ENCODE data around the gene DIAPH1. TPM values are rescaled to one million over a fixed set of nuclear protein-coding genes. Genes with fewer than 3 reads are reported as not detected.
A peak's percentile ranks its signal among the peaks of the same experiment; 100 is the strongest.

Gene DIAPH1
- total RNA-seq, 4 donors from 2014 or later = 35.2 to 62.3 (median 53.4) TPM

GRCh38 chr5:141484641-141485311, 134.0 kb downstream of the DIAPH1 start, which contains the start of gene PCDHGC4:
Gene PCDHGC4, plus strand, starts transcription at chr5:141485030. Its CDS starts 144 bp downstream, at chr5:141485174.
- peaks cover 0 to 19% of the 10 kb centered on the region in 2 donors for H3K36me3 ChIP-seq
- TF ChIP-seq POLR2AphosphoS5 (IDR thresholded peaks at IDR 0.05) (no peak), POLR2A (IDR thresholded peaks at IDR 0.05) (no peak), EP300 (IDR thresholded peaks at IDR 0.05) (no peak)
- TF ChIP-seq, protein P1, sequence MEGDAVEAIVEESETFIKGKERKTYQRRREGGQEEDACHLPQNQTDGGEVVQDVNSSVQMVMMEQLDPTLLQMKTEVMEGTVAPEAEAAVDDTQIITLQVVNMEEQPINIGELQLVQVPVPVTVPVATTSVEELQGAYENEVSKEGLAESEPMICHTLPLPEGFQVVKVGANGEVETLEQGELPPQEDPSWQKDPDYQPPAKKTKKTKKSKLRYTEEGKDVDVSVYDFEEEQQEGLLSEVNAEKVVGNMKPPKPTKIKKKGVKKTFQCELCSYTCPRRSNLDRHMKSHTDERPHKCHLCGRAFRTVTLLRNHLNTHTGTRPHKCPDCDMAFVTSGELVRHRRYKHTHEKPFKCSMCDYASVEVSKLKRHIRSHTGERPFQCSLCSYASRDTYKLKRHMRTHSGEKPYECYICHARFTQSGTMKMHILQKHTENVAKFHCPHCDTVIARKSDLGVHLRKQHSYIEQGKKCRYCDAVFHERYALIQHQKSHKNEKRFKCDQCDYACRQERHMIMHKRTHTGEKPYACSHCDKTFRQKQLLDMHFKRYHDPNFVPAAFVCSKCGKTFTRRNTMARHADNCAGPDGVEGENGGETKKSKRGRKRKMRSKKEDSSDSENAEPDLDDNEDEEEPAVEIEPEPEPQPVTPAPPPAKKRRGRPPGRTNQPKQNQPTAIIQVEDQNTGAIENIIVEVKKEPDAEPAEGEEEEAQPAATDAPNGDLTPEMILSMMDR (IDR thresholded peaks at IDR 0.05) = no peak
- H3K9me3 ChIP-seq = no peaks in the 10 kb centered on the region
- H3K4me3 ChIP-seq = peak within 1 kb of the TSS; percentile 6 to 51
- peak within 1 kb of the TSS in 2 of 4 donors; percentile 14 to 52 for H3K27ac ChIP-seq
- peak; percentile 42 for ATAC-seq
- H3K4me1 ChIP-seq = peaks cover 0 to 88% (median 7%) of the 10 kb centered on the region in 3 donors
- no peaks in the 10 kb centered on the region for H3K27me3 ChIP-seq
- 2 to 10% methylated on average over 9 to 13 of the region's 39 CpGs for WGBS, 2 donors (ENCODE audit: low coverage in 1 of 2)

DNA sequence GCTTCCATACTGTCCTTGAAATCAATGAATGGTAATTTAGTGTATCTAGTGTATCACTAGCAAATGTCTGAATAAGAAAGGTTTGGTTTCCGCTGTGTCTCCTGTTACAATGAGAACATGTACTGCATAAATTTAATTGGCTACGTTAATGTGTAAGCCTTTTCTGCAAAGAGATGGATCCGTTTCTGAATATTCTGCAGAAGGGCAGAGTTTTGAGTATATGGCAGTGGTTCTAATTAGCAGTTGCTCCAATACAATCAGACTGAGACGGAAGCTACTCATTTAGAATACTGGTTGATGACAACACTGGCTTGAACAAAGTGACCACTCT, 134.5 kb downstream of the DIAPH1 start:
- no peaks in the 10 kb centered on the region for H3K27me3 ChIP-seq
- H3K4me3 ChIP-seq = peak overlapping the region; percentile 6 to 51
- H3K9me3 ChIP-seq = no peaks in the 10 kb centered on the region
- no peak for TF ChIP-seq POLR2A (IDR thresholded peaks at IDR 0.05)
- no peak for TF ChIP-seq EP300 (IDR thresholded peaks at IDR 0.05)
- no peak for ATAC-seq
- H3K4me1 ChIP-seq = peaks cover 2 to 92% (median 12%) of the 10 kb centered on the region in 3 donors
- peaks cover 0 to 17% of the 10 kb centered on the region in 2 donors for H3K36me3 ChIP-seq
- peak overlapping the region in 1 of 4 donors; percentile 52 for H3K27ac ChIP-seq
- 0 to 22% methylated on average over 3 to 4 of the region's 4 CpGs for WGBS, 2 donors (ENCODE audit: low coverage in 1 of 2)

GRCh38 chr5:141483902-141484301, 134.9 kb downstream of the DIAPH1 start:
- ATAC-seq = no peak
- Histone ChIP-seq H3K36me3 (peaks cover 0 to 17% of the 10 kb centered on the region in 2 donors), H3K27me3 (no peaks in the 10 kb centered on the region), H3K4me1 (peaks cover 3 to 92% (median 13%) of the 10 kb centered on the region in 3 donors), H3K9me3 (no peaks in the 10 kb centered on the region), H3K27ac (no peak overlapping the region), H3K4me3 (no peak overlapping the region)
- TF ChIP-seq POLR2A (IDR thresholded peaks at IDR 0.05) (no peak), POLR2AphosphoS5 (IDR thresholded peaks at IDR 0.05) (no peak), EP300 (IDR thresholded peaks at IDR 0.05) (no peak)
- TF ChIP-seq, protein P1 (IDR thresholded peaks at IDR 0.05) = no peak
- 42 to 55% methylated on average over 3 of the region's 3 CpGs for WGBS, 2 donors (ENCODE audit: low coverage in 1 of 2)

GRCh38 chr5:141479776-141480175, 139.0 kb downstream of the DIAPH1 start:
- TF ChIP-seq POLR2AphosphoS5 (IDR thresholded peaks at IDR 0.05) (no peak), EP300 (IDR thresholded peaks at IDR 0.05) (no peak), POLR2A (IDR thresholded peaks at IDR 0.05) (no peak)
- TF ChIP-seq, protein P1 (IDR thresholded peaks at IDR 0.05) = no peak
- peak overlapping the region in 1 of 2 donors; percentile 62 for H3K4me3 ChIP-seq
- no peaks in the 10 kb centered on the region for H3K36me3 ChIP-seq
- H3K27me3 ChIP-seq = no peaks in the 10 kb centered on the region
- H3K4me1 ChIP-seq = peaks cover 3 to 87% (median 26%) of the 10 kb centered on the region in 3 donors
- no peak overlapping the region for H3K27ac ChIP-seq
- ATAC-seq = no peak
- no peaks in the 10 kb centered on the region for H3K9me3 ChIP-seq

DNA sequence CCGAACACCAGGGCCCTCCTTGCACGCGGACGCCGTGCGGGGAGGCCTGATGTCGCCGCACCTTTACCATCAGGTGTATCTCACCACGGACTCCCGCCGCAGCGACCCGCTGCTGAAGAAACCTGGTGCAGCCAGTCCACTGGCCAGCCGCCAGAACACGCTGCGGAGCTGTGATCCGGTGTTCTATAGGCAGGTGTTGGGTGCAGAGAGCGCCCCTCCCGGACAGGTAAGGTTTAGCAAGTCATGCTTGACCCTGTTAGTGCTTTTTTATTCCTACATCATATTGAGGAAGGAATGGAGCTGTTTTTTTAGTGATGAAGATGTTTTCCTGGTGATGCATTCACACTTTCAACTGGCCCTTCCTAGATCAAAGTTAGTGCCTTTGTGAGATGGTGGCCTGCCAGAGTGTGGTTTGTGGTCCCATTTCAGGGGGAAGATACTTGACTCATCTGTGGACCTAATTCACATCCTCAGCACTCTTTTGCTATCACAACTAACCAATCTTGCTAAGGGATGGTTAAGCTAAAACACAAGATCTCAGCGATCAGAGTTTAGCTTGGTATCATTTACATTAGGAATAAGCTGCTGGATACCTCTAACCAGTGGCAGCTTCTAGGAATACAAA, 140.4 kb downstream of the DIAPH1 start:
- TF ChIP-seq, protein P1 (IDR thresholded peaks at IDR 0.05) = no peak
- no peak for TF ChIP-seq POLR2A (IDR thresholded peaks at IDR 0.05)
- TF ChIP-seq POLR2AphosphoS5 (IDR thresholded peaks at IDR 0.05) = no peak
- no peak for TF ChIP-seq EP300 (IDR thresholded peaks at IDR 0.05)
- Histone ChIP-seq H3K9me3 (no peaks in the 10 kb centered on the region), H3K4me3 (peak overlapping the region; percentile 26 to 62), H3K27me3 (no peaks in the 10 kb centered on the region), H3K36me3 (no peaks in the 10 kb centered on the region), H3K4me1 (peaks cover 3 to 74% (median 21%) of the 10 kb centered on the region in 3 donors), H3K27ac (peak overlapping the region in 1 of 4 donors; percentile 95)
- WGBS, 2 donors (ENCODE audit: low coverage in 1 of 2) = 26 to 50% methylated on average over 1 to 5 of the region's 20 CpGs
- ATAC-seq = no peak

Data from gastroesophageal sphincter (tissue), 4 donors.